Dermis microvascular lymphatic vessel endothelial cell (primary cell): ENCODE results near the gene FILIP1L. TPM values are rescaled to one million over a fixed set of nuclear protein-coding genes. Genes with fewer than 3 reads are reported as not detected.
A peak's percentile ranks its signal among the peaks of the same experiment; 100 is the strongest.

Experiments
- DNase-seq, 2 donors: peaks; one replicate each; pipeline versions ENCODE4 v3.0.0 to v3.0.0-alpha.2; 2010; ENCODE audit warnings: low read depth in 2 of 2
- total RNA-seq: library from RNA; depleted of rRNA; stranded (reverse); fragments of >200 nt; gene quantifications from 2 replicates; pipeline ENCODE4 v1.2.1, GENCODE V29; 2014

FILIP1L gene
- total RNA-seq, 1 donor from 2014 or later = 19.0 TPM

- no peak for DNase-seq
Measured at GRCh38 chr3:99809565-99809964, 304.7 kb downstream of the FILIP1L start.

GRCh38 chr3:99808163-99808794 is 306.0 kb downstream of the FILIP1L start:
- DNase-seq = peak; percentile 48 to 86

- no peak for DNase-seq
Measured at GRCh38 chr3:99805160-99805559, 309.1 kb downstream of the FILIP1L start.

GRCh38 chr3:99803297-99803696 is 311.0 kb downstream of the FILIP1L start:
- DNase-seq = no peak

GRCh38 chr3:99799422-99799821 is 314.9 kb downstream of the FILIP1L start:
- no peak for DNase-seq

GRCh38 chr3:99795573-99795972 is 318.7 kb downstream of the FILIP1L start:
- DNase-seq = no peak

- no peak for DNase-seq
Measured at GRCh38 chr3:99794485-99794884, 319.8 kb downstream of the FILIP1L start.

GRCh38 chr3:99789011-99789721 is 325.1 kb downstream of the FILIP1L start:
- peak; percentile 42 to 68 for DNase-seq

Other genes with a start within 250 kb of the FILIP1L start
- 30.2 and 31.7 TPM in 2 replicates for gene TBC1D23, start 146.5 kb upstream of the FILIP1L start, total RNA-seq
- 9.4 TPM in 2 replicates for gene NIT2, start 220.3 kb upstream of the FILIP1L start, total RNA-seq